ENCODE data around the gene BBS12.

The BBS12 gene

DNA sequence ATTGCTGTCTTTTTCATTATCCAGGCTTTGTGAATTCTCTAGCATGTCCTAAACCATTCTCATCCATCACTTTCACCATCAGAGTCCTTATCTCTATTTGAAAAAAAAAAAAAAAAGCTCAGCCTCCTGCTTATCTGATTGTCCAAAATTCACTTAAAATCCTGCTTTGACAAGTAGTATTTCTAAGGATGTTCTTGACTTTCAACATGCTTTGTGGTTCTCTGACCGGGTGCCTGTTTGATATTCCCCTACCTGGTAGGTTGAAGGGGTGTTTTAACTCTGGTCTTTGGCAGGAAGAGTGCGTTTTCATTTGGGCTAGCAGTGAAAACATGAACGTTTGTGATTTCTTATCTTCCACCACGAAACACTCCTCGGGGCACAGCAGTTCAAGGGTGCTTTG lies 17.3 kb upstream of the BBS12 start:
- 0 out of 2 replicates have a peak overlapping the region, but pooled peaks have one; percentile 17 for H3K27ac ChIP-seq
- TF ChIP-seq, protein P1, sequence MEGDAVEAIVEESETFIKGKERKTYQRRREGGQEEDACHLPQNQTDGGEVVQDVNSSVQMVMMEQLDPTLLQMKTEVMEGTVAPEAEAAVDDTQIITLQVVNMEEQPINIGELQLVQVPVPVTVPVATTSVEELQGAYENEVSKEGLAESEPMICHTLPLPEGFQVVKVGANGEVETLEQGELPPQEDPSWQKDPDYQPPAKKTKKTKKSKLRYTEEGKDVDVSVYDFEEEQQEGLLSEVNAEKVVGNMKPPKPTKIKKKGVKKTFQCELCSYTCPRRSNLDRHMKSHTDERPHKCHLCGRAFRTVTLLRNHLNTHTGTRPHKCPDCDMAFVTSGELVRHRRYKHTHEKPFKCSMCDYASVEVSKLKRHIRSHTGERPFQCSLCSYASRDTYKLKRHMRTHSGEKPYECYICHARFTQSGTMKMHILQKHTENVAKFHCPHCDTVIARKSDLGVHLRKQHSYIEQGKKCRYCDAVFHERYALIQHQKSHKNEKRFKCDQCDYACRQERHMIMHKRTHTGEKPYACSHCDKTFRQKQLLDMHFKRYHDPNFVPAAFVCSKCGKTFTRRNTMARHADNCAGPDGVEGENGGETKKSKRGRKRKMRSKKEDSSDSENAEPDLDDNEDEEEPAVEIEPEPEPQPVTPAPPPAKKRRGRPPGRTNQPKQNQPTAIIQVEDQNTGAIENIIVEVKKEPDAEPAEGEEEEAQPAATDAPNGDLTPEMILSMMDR (conservative IDR thresholded peaks at IDR 0.05), result no peak

DNA sequence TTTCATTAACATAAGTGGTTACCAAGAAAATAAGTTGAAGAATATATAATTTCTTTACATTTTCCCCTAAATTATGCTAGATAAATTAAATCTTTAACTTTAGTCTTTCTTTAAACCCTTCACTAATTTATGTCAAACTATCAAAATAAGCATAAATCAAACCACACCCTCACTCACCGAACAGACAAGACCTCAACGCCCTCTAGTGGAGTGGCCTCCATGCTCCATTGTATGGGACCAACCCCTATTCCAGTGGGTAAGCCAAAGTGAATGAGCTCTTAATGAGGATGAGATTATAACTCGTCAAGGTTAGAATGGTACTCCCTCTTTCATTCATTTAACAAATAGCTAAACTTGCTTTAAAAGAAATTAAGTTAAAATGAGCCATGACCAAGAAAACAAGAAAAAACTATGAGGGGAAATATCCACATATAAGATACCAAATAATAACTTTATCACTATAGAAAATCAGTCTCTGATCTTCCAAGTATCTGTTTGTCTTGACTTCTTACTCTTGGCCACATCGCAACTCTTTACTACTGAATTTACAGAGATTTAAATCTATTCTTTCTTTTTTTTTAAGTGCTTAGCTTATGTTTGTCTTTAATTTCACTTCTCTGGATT lies 15.6 kb upstream of the BBS12 start:
- TF ChIP-seq, protein P1 (conservative IDR thresholded peaks at IDR 0.05), result peak; percentile 89

DNA sequence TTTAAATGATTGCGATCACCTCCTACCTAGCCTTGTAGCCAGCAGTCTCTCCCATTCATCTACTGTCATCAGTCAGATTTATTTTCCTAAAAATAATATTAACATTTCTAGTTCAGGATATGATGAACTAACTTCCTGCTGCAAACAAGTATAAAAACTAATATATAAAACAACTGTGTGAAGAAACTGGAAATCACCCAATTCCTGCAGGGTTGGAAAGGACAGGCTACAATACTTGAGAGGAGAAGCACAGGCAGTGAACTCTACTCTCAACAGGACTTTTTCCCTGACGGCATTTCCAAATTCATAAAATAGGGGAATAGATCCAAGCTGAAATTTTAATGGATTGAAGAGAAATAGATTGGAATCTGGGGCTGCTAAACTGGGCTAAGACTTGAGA lies 14.2 kb upstream of the BBS12 start:
- TF ChIP-seq, protein P1 (conservative IDR thresholded peaks at IDR 0.05), result no peak
- peak overlapping the region; percentile 82 for H3K27ac ChIP-seq

More for the DNA sequence above, 15.6 kb upstream of the BBS12 start:
- peak overlapping the region; percentile 82 for H3K27ac ChIP-seq

DNA sequence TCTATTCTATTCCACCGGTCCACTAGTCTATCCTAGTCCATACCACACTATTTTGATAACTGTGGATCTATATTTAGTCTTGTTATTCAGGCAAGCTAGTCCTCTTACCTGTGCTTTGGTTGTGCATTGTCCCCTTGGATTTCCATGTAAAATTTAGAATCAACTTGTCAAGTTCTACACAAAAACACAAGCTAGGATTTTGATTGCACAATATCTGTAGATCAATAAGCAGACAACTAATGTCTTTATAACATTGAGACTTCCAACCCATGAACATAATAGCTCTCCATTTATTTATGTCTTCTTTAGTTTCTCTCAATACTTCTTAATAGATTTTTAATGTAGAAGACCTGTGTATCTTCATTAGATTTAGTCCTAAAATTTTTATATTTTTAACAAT lies 10.2 kb upstream of the BBS12 start:
- no peak overlapping the region for H3K27ac ChIP-seq
- TF ChIP-seq, protein P1 (conservative IDR thresholded peaks at IDR 0.05), result no peak

DNA sequence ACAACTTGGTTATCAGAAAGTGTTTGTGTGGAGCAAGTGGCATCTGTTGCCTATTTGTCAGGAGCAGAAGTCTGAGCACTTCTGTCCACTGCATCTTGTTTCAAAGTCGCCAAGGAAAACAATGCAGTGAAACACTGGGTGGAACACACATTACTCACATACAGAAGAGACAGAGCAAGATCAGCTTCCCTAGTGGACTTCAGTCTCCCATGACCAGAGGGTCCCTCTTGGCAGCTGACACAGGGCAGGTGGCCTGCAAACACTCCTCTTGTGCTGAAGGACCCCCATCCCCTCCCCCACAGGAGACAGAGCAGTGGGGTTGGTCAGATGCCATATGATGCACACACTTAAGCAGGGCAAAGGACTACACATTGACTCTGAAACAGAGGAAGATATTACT lies 3.6 kb upstream of the BBS12 start:
- TF ChIP-seq, protein P1 (conservative IDR thresholded peaks at IDR 0.05), result no peak
- H3K27ac ChIP-seq, result no peak overlapping the region

DNA sequence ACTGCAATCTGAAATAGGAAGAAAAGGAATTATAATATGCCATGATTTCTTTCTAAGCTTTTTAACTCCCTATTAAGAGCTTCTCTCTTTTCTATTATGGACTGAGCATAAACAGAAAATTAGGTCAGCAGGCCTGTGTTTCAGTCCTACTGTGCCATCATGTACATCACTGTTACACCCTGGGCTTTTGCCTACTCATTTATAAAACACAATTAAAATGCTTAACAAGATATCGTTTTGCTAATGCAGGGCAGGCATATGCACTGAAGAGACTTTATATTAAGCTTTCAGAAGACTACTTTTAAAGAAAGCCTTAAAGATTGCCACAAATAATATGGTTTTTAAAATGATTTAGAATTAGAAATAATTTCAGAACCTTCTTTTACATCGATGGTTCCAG lies 828 bp upstream of the BBS12 start:
- peak overlapping the region; percentile 28 for H3K27ac ChIP-seq
- TF ChIP-seq, protein P1 (conservative IDR thresholded peaks at IDR 0.05), result no peak

DNA sequence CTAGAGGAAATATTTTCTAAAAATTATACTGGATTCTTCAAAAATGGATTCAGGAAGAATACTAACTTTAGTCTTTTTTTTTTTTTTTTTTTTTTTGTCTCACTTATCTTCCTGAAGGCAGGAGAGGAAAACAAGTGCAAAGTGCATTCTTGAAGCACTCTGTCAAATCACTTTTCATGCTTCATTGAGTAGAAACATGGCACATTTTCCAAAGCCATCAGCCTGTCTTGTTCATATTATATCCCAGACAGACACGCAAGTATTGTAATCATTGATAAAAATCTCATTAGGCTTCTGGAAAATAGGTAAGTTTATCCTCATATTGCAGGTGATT lies 1.2 kb downstream of the BBS12 start:
- peak overlapping the region; percentile 57 for H3K27ac ChIP-seq

More for the DNA sequence above, 1.2 kb downstream of the BBS12 start:
- TF ChIP-seq, protein P1 (conservative IDR thresholded peaks at IDR 0.05), result no peak

Data from VCaP (cell line).